Measurements from ENCODE around the gene TLE2. TPM values are rescaled to one million over a fixed set of nuclear protein-coding genes. Genes with fewer than 3 reads are reported as not detected.
"Not testable (repeated sequence)": the region's sequence is repeated elsewhere in the genome, so short reads cannot be mapped to it uniquely, and the experiment has no call there.

The TLE2 gene
- total RNA-seq, 2 experiments from 2014 or later: 0.99 to 1.00 TPM

- Mint-ChIP-seq H3K36me3 (ENCODE audit: low read depth) (no peaks in the 10 kb centered on the region), H3K4me3 (no peak overlapping the region), H3K9me3 (no peaks in the 10 kb centered on the region), H3K27me3 (peaks cover 2% of the 10 kb centered on the region), H3K27ac (no peak overlapping the region), H3K4me1 (no peaks in the 10 kb centered on the region)
- CTCF ChIA-PET: no interaction called here
- POLR2A ChIA-PET: no interaction called here
- no peak for DNase-seq
Measured at GRCh38 chr19:2993579-2993978, 35.5 kb downstream of the TLE2 start.

DNA sequence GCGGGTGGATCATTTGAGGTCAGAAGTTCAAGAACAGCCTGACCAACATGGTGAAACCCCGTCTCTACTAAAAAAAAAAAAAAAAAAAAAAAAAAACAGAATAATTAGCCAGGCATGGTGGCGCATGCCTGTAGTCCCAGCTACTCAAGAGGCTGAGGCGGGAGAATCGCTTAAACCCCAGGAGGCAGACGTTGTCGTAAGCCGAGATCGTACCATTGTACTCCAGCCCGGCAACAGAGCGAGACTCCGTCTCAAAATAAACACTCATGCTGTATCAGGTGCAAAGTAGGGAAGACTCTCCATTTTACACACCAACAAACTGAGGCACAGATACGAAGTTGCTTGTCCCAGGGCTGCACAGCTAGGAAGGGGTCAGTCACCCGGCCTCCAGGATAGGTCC is 36.1 kb downstream of the TLE2 start:
- ChIA-PET POLR2A (no interaction called here), CTCF (no interaction called here)
- Mint-ChIP-seq H3K9me3 (no peaks in the 10 kb centered on the region), H3K27ac (no peak overlapping the region), H3K4me3 (no peak overlapping the region), H3K4me1 (no peaks in the 10 kb centered on the region), H3K36me3 (ENCODE audit: low read depth) (no peaks in the 10 kb centered on the region), H3K27me3 (peaks cover 3% of the 10 kb centered on the region)
- no peak for DNase-seq

- H3K4me3 Mint-ChIP-seq; H3K4me1 Mint-ChIP-seq; CTCF ChIA-PET; H3K36me3 Mint-ChIP-seq (ENCODE audit: low read depth); DNase-seq; H3K27me3 Mint-ChIP-seq; POLR2A ChIA-PET; H3K9me3 Mint-ChIP-seq; H3K27ac Mint-ChIP-seq: not testable (repeated sequence)
Measured at GRCh38 chr19:2992333-2992732, 36.7 kb downstream of the TLE2 start.

GRCh38 chr19:2989236-2989946 is 39.7 kb downstream of the TLE2 start:
- Mint-ChIP-seq H3K4me1 (no peaks in the 10 kb centered on the region), H3K27ac (no peak overlapping the region), H3K27me3 (peaks cover 7% of the 10 kb centered on the region), H3K9me3 (no peaks in the 10 kb centered on the region), H3K36me3 (ENCODE audit: low read depth) (no peaks in the 10 kb centered on the region), H3K4me3 (no peak overlapping the region)
- ChIA-PET CTCF (interaction anchor here (1.0 kb wide), 1 partner anchor 27 kb away, joined by 3 read pairs; no protein-coding TSS in a partner anchor), POLR2A (no interaction called here)
- no peak for DNase-seq

DNA sequence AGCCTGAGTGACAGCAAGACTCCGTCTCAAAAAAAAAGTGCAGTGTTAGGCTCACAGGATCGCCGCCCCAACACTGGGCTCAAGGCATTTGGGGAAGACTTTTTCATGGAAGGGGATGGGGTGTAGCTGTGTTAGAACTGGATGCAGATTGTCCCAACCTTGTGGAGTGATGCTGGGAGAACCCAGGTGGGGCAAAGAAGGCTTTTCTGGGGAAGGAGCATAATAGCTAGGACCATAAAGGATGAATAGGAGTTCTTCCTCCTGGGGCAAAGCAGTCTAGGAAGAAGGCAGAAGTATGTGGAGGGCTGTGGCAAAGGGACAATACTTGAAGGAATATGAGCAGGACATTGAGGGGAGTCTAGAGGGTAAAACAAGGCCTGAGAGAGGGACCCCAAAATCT is 40.5 kb downstream of the TLE2 start:
- Mint-ChIP-seq H3K27ac (no peak overlapping the region), H3K4me3 (no peak overlapping the region), H3K36me3 (ENCODE audit: low read depth) (no peaks in the 10 kb centered on the region), H3K27me3 (peaks cover 11% of the 10 kb centered on the region), H3K9me3 (no peaks in the 10 kb centered on the region), H3K4me1 (no peaks in the 10 kb centered on the region)
- ChIA-PET POLR2A (no interaction called here), CTCF (interaction anchor here (1.0 kb wide), 1 partner anchor 26 kb away, joined by 3 read pairs; no protein-coding TSS in a partner anchor)
- DNase-seq: no peak

- no peak for DNase-seq
- CTCF ChIA-PET: no interaction called here
- Mint-ChIP-seq H3K9me3 (no peaks in the 10 kb centered on the region), H3K4me1 (peaks cover 2% of the 10 kb centered on the region), H3K27me3 (peaks cover 16% of the 10 kb centered on the region), H3K4me3 (no peak overlapping the region), H3K36me3 (ENCODE audit: low read depth) (no peaks in the 10 kb centered on the region), H3K27ac (no peak overlapping the region)
- POLR2A ChIA-PET: no interaction called here
Measured at GRCh38 chr19:2987797-2988196, 41.3 kb downstream of the TLE2 start.

DNA sequence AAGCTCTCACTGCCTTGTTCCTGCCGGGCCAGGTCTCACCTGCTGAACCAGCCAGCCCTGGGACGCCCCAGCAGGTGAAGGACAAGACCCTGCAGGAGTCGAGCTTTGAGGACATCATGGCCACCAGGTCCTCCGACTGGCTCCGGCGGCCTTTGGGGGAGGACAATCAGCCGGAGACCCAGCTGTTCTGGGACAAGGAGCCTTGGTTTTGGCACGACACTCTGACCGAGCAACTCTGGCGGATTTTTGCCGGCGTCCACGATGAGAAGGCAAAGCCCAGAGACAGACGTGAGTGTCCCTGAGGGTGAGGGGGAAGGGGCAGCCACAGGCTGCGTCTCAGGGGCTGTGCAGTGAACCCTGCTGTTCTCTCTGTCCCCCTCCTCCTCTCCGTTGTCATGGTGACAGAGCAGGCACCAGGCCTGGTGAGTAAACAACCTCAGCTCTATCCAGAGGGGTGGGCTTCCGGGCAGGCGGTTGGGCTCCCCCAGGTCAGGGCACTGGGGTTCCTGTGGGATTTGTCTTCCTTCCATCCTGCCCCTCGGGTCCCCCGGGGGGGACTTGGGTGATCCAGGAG is 42.0 kb downstream of the TLE2 start:
- Mint-ChIP-seq H3K36me3 (ENCODE audit: low read depth) (no peaks in the 10 kb centered on the region), H3K4me1 (peaks cover 2% of the 10 kb centered on the region), H3K9me3 (no peaks in the 10 kb centered on the region), H3K4me3 (no peak overlapping the region), H3K27me3 (peaks cover 18% of the 10 kb centered on the region), H3K27ac (no peak overlapping the region)
- ChIA-PET CTCF (interaction anchor here (0.6 kb wide), 1 partner anchor 56 kb away, joined by 3 read pairs; no protein-coding TSS in a partner anchor), POLR2A (interaction anchor here (0.6 kb wide), 1 partner anchor 92 kb away, joined by 4 read pairs; no protein-coding TSS in a partner anchor)
- DNase-seq: no peak

- POLR2A ChIA-PET: no interaction called here
- Mint-ChIP-seq H3K9me3 (no peaks in the 10 kb centered on the region), H3K4me3 (no peak overlapping the region), H3K36me3 (ENCODE audit: low read depth) (no peaks in the 10 kb centered on the region), H3K27me3 (peaks cover 21% of the 10 kb centered on the region), H3K4me1 (peaks cover 2% of the 10 kb centered on the region), H3K27ac (no peak overlapping the region)
- CTCF ChIA-PET: no interaction called here
- no peak for DNase-seq
Measured at GRCh38 chr19:2984215-2984528, 44.9 kb downstream of the TLE2 start.

GRCh38 chr19:2983351-2984214 is 45.5 kb downstream of the TLE2 start:
- ChIA-PET POLR2A (no interaction called here), CTCF (no interaction called here)
- H3K4me1 Mint-ChIP-seq: peaks cover 2% of the 10 kb centered on the region
- peaks cover 19% of the 10 kb centered on the region for H3K27me3 Mint-ChIP-seq
- no peak overlapping the region for H3K4me3 Mint-ChIP-seq
- no peaks in the 10 kb centered on the region for H3K36me3 Mint-ChIP-seq (ENCODE audit: low read depth)
- H3K27ac Mint-ChIP-seq: no peak overlapping the region
- no peaks in the 10 kb centered on the region for H3K9me3 Mint-ChIP-seq
- no peak for DNase-seq

- ChIA-PET CTCF (no interaction called here), POLR2A (no interaction called here)
- H3K4me3 Mint-ChIP-seq: no peak overlapping the region
- DNase-seq: no peak
- peaks cover 2% of the 10 kb centered on the region for H3K4me1 Mint-ChIP-seq
- no peak overlapping the region for H3K27ac Mint-ChIP-seq
- no peaks in the 10 kb centered on the region for H3K9me3 Mint-ChIP-seq
- peaks cover 18% of the 10 kb centered on the region for H3K27me3 Mint-ChIP-seq
- no peaks in the 10 kb centered on the region for H3K36me3 Mint-ChIP-seq (ENCODE audit: low read depth)
Measured at GRCh38 chr19:2982983-2983350, 46.1 kb downstream of the TLE2 start.

GRCh38 chr19:2982561-2982960 is 46.5 kb downstream of the TLE2 start:
- no peak for DNase-seq
- peaks cover 18% of the 10 kb centered on the region for H3K27me3 Mint-ChIP-seq
- H3K27ac Mint-ChIP-seq: no peak overlapping the region
- H3K36me3 Mint-ChIP-seq (ENCODE audit: low read depth): no peaks in the 10 kb centered on the region
- H3K9me3 Mint-ChIP-seq: no peaks in the 10 kb centered on the region
- ChIA-PET CTCF (interaction anchor here (1.4 kb wide), 1 partner anchor 32 kb away, joined by 4 read pairs; no protein-coding TSS in a partner anchor), POLR2A (no interaction called here)
- no peak overlapping the region for H3K4me3 Mint-ChIP-seq
- H3K4me1 Mint-ChIP-seq: peaks cover 5% of the 10 kb centered on the region

DNA sequence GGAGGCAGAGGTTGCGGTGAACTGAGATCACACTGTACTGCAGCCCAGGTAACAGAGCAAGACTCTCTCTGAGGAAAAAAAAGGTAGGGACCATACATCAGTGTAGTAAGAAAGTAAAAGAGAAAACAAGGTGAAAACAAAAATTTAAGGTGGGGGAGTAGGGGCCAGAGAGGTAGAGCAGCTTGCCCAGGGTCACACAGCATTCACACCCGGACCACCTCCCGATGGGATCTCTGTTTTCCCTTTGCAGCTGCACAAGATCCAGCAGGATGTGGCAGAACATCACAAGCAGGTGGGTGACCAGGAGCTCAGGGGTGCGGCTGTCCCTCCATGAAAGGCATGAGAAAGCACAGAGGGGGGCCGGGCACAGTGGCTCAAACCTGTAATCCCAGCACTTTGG is 47.2 kb downstream of the TLE2 start:
- no peaks in the 10 kb centered on the region for H3K9me3 Mint-ChIP-seq
- no peak overlapping the region for H3K4me3 Mint-ChIP-seq
- H3K27ac Mint-ChIP-seq: no peak overlapping the region
- CTCF ChIA-PET: interaction anchor here (0.6 to 1.4 kb wide), 2 partner anchors 24 to 31 kb away, joined by 4 read pairs; no protein-coding TSS in a partner anchor
- peaks cover 8% of the 10 kb centered on the region for H3K4me1 Mint-ChIP-seq
- peaks cover 18% of the 10 kb centered on the region for H3K27me3 Mint-ChIP-seq
- H3K36me3 Mint-ChIP-seq (ENCODE audit: low read depth): no peaks in the 10 kb centered on the region
- no peak for DNase-seq
- POLR2A ChIA-PET: no interaction called here

- no peak for DNase-seq
- Mint-ChIP-seq H3K27me3 (peaks cover 19% of the 10 kb centered on the region), H3K9me3 (no peaks in the 10 kb centered on the region), H3K4me3 (no peak overlapping the region), H3K4me1 (peaks cover 22% of the 10 kb centered on the region), H3K36me3 (ENCODE audit: low read depth) (no peaks in the 10 kb centered on the region), H3K27ac (no peak overlapping the region)
- POLR2A ChIA-PET: no interaction called here
- CTCF ChIA-PET: interaction anchor here (1.1 kb wide), 1 partner anchor 28 kb away, joined by 3 read pairs; no protein-coding TSS in a partner anchor
Measured at GRCh38 chr19:2978772-2979171, 50.3 kb downstream of the TLE2 start.

All from activated CD4-positive, alpha-beta T cell treated with anti-CD3 and anti-CD28 coated beads, Interleukin-2, amount 10 ng/mL, durations not matched to agents 7 days and 5 days (primary cell).